Small intestine (tissue), 7 donors: ENCODE measurements around the gene RGS1. TPM values are rescaled to one million over a fixed set of nuclear protein-coding genes. Genes with fewer than 3 reads are reported as not detected.

ENCODE experiments used
- DNase-seq, 2 donors: peaks; one replicate each; pipeline versions ENCODE4 v3.0.0 to v3.0.0-alpha.2; 2013
- FAIRE-seq: peaks from 2 replicates; lab custom pipeline; 2012; peaks lifted over from hg19 to GRCh38; lab: Jason Lieb, UNC
- H3K27ac ChIP-seq, 3 donors: one replicate each; pipeline ENCODE4 v1.5.1; 2013; ENCODE audit warnings: low read length in 2 of 3, mild to moderate bottlenecking in 2 of 3, control low read depth in 1 of 3, inconsistent platforms in 1 of 3, low read depth in 1 of 3, moderate library complexity in 1 of 3
- H3K27me3 ChIP-seq, 3 donors: one replicate each; pipeline ENCODE4 v1.6.1; 2013; ENCODE audit warnings: low read length in 3 of 3, inconsistent platforms in 1 of 3; ENCODE audit not compliant: control insufficient read depth in 3 of 3, insufficient read depth in 3 of 3
- H3K36me3 ChIP-seq, 3 donors: one replicate each; pipeline ENCODE4 v1.6.1; 2013; ENCODE audit warnings: low read length in 3 of 3, inconsistent platforms in 1 of 3, low read depth in 1 of 3, mild to moderate bottlenecking in 1 of 3, moderate library complexity in 1 of 3; ENCODE audit not compliant: control insufficient read depth in 3 of 3, insufficient read depth in 2 of 3
- H3K4me1 ChIP-seq, 3 donors: one replicate each; pipeline ENCODE4 v1.6.1; 2013; ENCODE audit warnings: low read length in 2 of 3, inconsistent platforms in 1 of 3, low read depth in 1 of 3, mild to moderate bottlenecking in 1 of 3, moderate library complexity in 1 of 3; ENCODE audit not compliant: control insufficient read depth in 3 of 3, insufficient read depth in 2 of 3
- H3K4me3 ChIP-seq, 3 donors: one replicate each; pipeline ENCODE4 v1.5.1; 2013; ENCODE audit warnings: low read length in 3 of 3, control low read depth in 1 of 3, inconsistent platforms in 1 of 3, low read depth in 1 of 3, mild to moderate bottlenecking in 1 of 3, moderate library complexity in 1 of 3
- H3K9me3 ChIP-seq, 2 donors: one replicate each; pipeline ENCODE4 v1.6.1; 2013; ENCODE audit warnings: low read depth in 1 of 2, low read length in 1 of 2; ENCODE audit not compliant: control insufficient read depth in 2 of 2, insufficient read depth in 1 of 2
- whole genome bisulfite sequencing, 3 donors: extraction: QIAGEN DNeasy Blood & Tissue Kit; methylation state at CpG; one replicate each; pipeline ENCODE4 v1.1.7; 2013; 5-methylcytosine and 5-hydroxymethylcytosine counted together
- polyA plus RNA-seq, 4 donors: library from polyadenylated mRNA; stranded (reverse) in 3 of 4; unstranded in 1 of 4; fragments of 200-250 nt in 3 of 4; fragments of 120-200 nt in 1 of 4; gene quantifications; one replicate each; pipeline versions ENCODE4 v1.2.1 to v1.2.3, GENCODE V29; 2013
- donor health status: healthy with polysubstance abuse.
- donor health status: control.
- donor health status: control.
- donor health status: Bipolar disorder and iron deficiency.
- donor health status: healthy.

Gene RGS1
- polyA plus RNA-seq, 4 donors = 3.4 to 31.6 (median 19.8) TPM

GRCh38 chr1:192609110-192610079 lies 33.8 kb downstream of the RGS1 start:
- Histone ChIP-seq H3K36me3 (no peaks in the 10 kb centered on the region), H3K4me1 (peaks cover 0 to 3% (median 0%) of the 10 kb centered on the region in 3 donors), H3K27me3 (no peaks in the 10 kb centered on the region), H3K27ac (no peak overlapping the region), H3K4me3 (no peak overlapping the region), H3K9me3 (no peaks in the 10 kb centered on the region)
- DNase-seq (peak in 1 of 2 donors; percentile 47), FAIRE-seq (no peak)
- WGBS, 3 donors = 68 to 75% (median 72%) methylated on average over 12 of the region's 12 CpGs

- Histone ChIP-seq H3K36me3 (no peaks in the 10 kb centered on the region), H3K27me3 (no peaks in the 10 kb centered on the region), H3K9me3 (no peaks in the 10 kb centered on the region), H3K4me3 (no peak overlapping the region), H3K27ac (no peak overlapping the region), H3K4me1 (peaks cover 0 to 3% (median 0%) of the 10 kb centered on the region in 3 donors)
- WGBS, 3 donors = 41 to 57% (median 46%) methylated on average over 3 of the region's 3 CpGs
- peak; percentile 98 for FAIRE-seq
- DNase-seq = peak; percentile 26 to 45
Observed at GRCh38 chr1:192610112-192610889, 34.7 kb downstream of the RGS1 start.

- peaks cover 0 to 3% (median 0%) of the 10 kb centered on the region in 3 donors for H3K4me1 ChIP-seq
- FAIRE-seq (no peak), DNase-seq (no peak)
- no peaks in the 10 kb centered on the region for H3K9me3 ChIP-seq
- H3K27me3 ChIP-seq = no peaks in the 10 kb centered on the region
- WGBS, 3 donors = 90 to 100% (median 94%) methylated on average over 1 of the region's 1 CpG
- H3K36me3 ChIP-seq = no peaks in the 10 kb centered on the region
- no peak overlapping the region for H3K4me3 ChIP-seq
- no peak overlapping the region for H3K27ac ChIP-seq
Observed at GRCh38 chr1:192615055-192615454, 39.5 kb downstream of the RGS1 start.

GRCh38 chr1:192620071-192620635 lies 44.6 kb downstream of the RGS1 start:
- Histone ChIP-seq H3K4me1 (no peaks in the 10 kb centered on the region), H3K9me3 (no peaks in the 10 kb centered on the region), H3K27ac (no peak overlapping the region), H3K4me3 (no peak overlapping the region), H3K36me3 (no peaks in the 10 kb centered on the region), H3K27me3 (no peaks in the 10 kb centered on the region)
- no peak for FAIRE-seq
- DNase-seq = no peak

GRCh38 chr1:192626366-192627179 lies 51.0 kb downstream of the RGS1 start:
- Histone ChIP-seq H3K9me3 (no peaks in the 10 kb centered on the region), H3K4me3 (no peak overlapping the region), H3K4me1 (peaks cover 0 to 4% (median 0%) of the 10 kb centered on the region in 3 donors), H3K27me3 (no peaks in the 10 kb centered on the region), H3K27ac (no peak overlapping the region), H3K36me3 (no peaks in the 10 kb centered on the region)
- 39 to 63% (median 51%) methylated on average over 3 of the region's 3 CpGs for WGBS, 3 donors
- DNase-seq (no peak), FAIRE-seq (no peak)

GRCh38 chr1:192627901-192628300 lies 52.3 kb downstream of the RGS1 start:
- Histone ChIP-seq H3K9me3 (no peaks in the 10 kb centered on the region), H3K4me1 (peaks cover 0 to 4% (median 0%) of the 10 kb centered on the region in 3 donors), H3K27me3 (no peaks in the 10 kb centered on the region), H3K27ac (no peak overlapping the region), H3K36me3 (no peaks in the 10 kb centered on the region), H3K4me3 (no peak overlapping the region)
- DNase-seq (no peak), FAIRE-seq (no peak)
- WGBS, 3 donors = 91 to 95% (median 91%) methylated on average over 5 of the region's 5 CpGs

- no peak overlapping the region for H3K4me3 ChIP-seq
- no peaks in the 10 kb centered on the region for H3K27me3 ChIP-seq
- H3K27ac ChIP-seq = no peak overlapping the region
- FAIRE-seq (no peak), DNase-seq (no peak)
- no peaks in the 10 kb centered on the region for H3K9me3 ChIP-seq
- H3K4me1 ChIP-seq = peaks cover 0 to 4% (median 0%) of the 10 kb centered on the region in 3 donors
- H3K36me3 ChIP-seq = no peaks in the 10 kb centered on the region
- 84 to 94% (median 86%) methylated on average over 1 of the region's 1 CpG for WGBS, 3 donors
Observed at GRCh38 chr1:192628396-192629057, 53.0 kb downstream of the RGS1 start.
